ENCODE data around the gene ALOXE3. TPM values are rescaled to one million over a fixed set of nuclear protein-coding genes. Genes with fewer than 3 reads are reported as not detected.

The ALOXE3 gene
- polyA plus RNA-seq, 3 donors, result not detected

- H3K4me3 Mint-ChIP-seq, result peak within 1 kb of the TSS; percentile 86 to 97
- H3K27me3 Mint-ChIP-seq (ENCODE audit: low read depth in 3 of 3), result peaks cover 78 to 90% (median 88%) of the 10 kb centered on the region in 3 donors
- H3K4me1 Mint-ChIP-seq, result peaks cover 73% of the 10 kb centered on the region
- peaks cover 0 to 47% (median 34%) of the 10 kb centered on the region in 7 donors for H3K9me3 Mint-ChIP-seq
- Histone ChIP-seq H3K4me1 (ENCODE audit: control insufficient read depth in 1 of 2, insufficient read depth in 2 of 2, low read length in 2 of 2) (peaks cover 70 to 84% of the 10 kb centered on the region in 2 donors), H3K9me3 (replicated peaks in 1 of 2; ENCODE audit: control insufficient read depth in 1 of 2, insufficient read depth in 1 of 2, low read length in 2 of 2) (peaks cover 0 to 21% of the 10 kb centered on the region in 2 donors), H3K79me2 (ENCODE audit: insufficient read depth, low read length) (no peaks in the 10 kb centered on the region), H3K4me3 (replicated peaks in 1 of 3; ENCODE audit: low read depth in 2 of 3, low read length in 3 of 3) (peak within 1 kb of the TSS in 2 of 3 experiments; percentile 6 to 77), H3K27ac (ENCODE audit: low read depth in 1 of 2, low read length in 2 of 2) (no peak within 1 kb of the TSS), H3K36me3 (replicated peaks in 1 of 2; ENCODE audit: control insufficient read depth in 1 of 2, insufficient read depth in 2 of 2, low read length in 2 of 2) (no peaks in the 10 kb centered on the region), H2AFZ (ENCODE audit: insufficient read depth, low read depth, low read length, poor library complexity, severe bottlenecking) (peak within 1 kb of the TSS; percentile 51), H3K27me3 (ENCODE audit: control insufficient read depth in 2 of 2, insufficient read depth in 2 of 2, low read length in 2 of 2) (peaks cover 52 to 79% of the 10 kb centered on the region in 2 donors), H3K9ac (ENCODE audit: insufficient read depth, low read length, poor library complexity, severe bottlenecking) (peak within 1 kb of the TSS; percentile 33), H3K4me2 (replicated peaks; ENCODE audit: extremely low read depth, low read length, poor library complexity, severe bottlenecking) (peak within 1 kb of the TSS; percentile 98), H4K20me1 (ENCODE audit: insufficient read depth, low read length) (peaks cover 25% of the 10 kb centered on the region)
- peak within 1 kb of the TSS in 2 of 7 donors; percentile 41 to 43 for H3K27ac Mint-ChIP-seq
- H3K36me3 Mint-ChIP-seq, result peaks cover 21 to 33% of the 10 kb centered on the region in 2 donors
- under 1% methylated on average over 21 of the region's 29 CpGs for WGBS (ENCODE audit: insufficient coverage)
- intact Hi-C loops (cut with micrococcal nuclease), result loop anchor here (5.0 kb wide), 2 partner anchors 33 to 63 kb away; no protein-coding TSS in a partner anchor
- DNase-seq, result peak in 1 of 3 donors; percentile 6
- no peak for TF ChIP-seq CTCF (IDR thresholded peaks at IDR 0.05)
These were observed 5.5 kb upstream of the ALOXE3 start, which contains the start of gene HES7 for GRCh38 chr17:8123695-8124349. Gene HES7, minus strand, starts transcription at chr17:8124106. Its CDS starts 22 bp downstream, at chr17:8124084.

- Mint-ChIP-seq H3K27me3 (ENCODE audit: low read depth in 3 of 3) (peaks cover 76 to 89% (median 89%) of the 10 kb centered on the region in 3 donors), H3K9me3 (peaks cover 0 to 47% (median 34%) of the 10 kb centered on the region in 7 donors), H3K36me3 (peaks cover 21 to 33% of the 10 kb centered on the region in 2 donors), H3K4me3 (peak overlapping the region; percentile 81 to 97), H3K4me1 (peaks cover 79% of the 10 kb centered on the region), H3K27ac (peak overlapping the region in 3 of 7 donors; percentile 8 to 61 (median 43))
- under 1% methylated on average over 41 of the region's 55 CpGs for WGBS (ENCODE audit: insufficient coverage)
- no peak for TF ChIP-seq CTCF (IDR thresholded peaks at IDR 0.05)
- Histone ChIP-seq H4K20me1 (ENCODE audit: insufficient read depth, low read length) (peaks cover 25% of the 10 kb centered on the region), H3K4me2 (replicated peaks; ENCODE audit: extremely low read depth, low read length, poor library complexity, severe bottlenecking) (peak overlapping the region; percentile 98), H3K9ac (ENCODE audit: insufficient read depth, low read length, poor library complexity, severe bottlenecking) (peak overlapping the region; percentile 33), H3K27ac (ENCODE audit: low read depth in 1 of 2, low read length in 2 of 2) (no peak overlapping the region), H3K4me3 (replicated peaks in 1 of 3; ENCODE audit: low read depth in 2 of 3, low read length in 3 of 3) (peak overlapping the region in 2 of 3 experiments; percentile 6 to 77), H3K9me3 (replicated peaks in 1 of 2; ENCODE audit: control insufficient read depth in 1 of 2, insufficient read depth in 1 of 2, low read length in 2 of 2) (peaks cover 0 to 21% of the 10 kb centered on the region in 2 donors), H3K79me2 (ENCODE audit: insufficient read depth, low read length) (no peaks in the 10 kb centered on the region), H3K27me3 (ENCODE audit: control insufficient read depth in 2 of 2, insufficient read depth in 2 of 2, low read length in 2 of 2) (peaks cover 49 to 77% of the 10 kb centered on the region in 2 donors), H3K4me1 (ENCODE audit: control insufficient read depth in 1 of 2, insufficient read depth in 2 of 2, low read length in 2 of 2) (peaks cover 77 to 92% of the 10 kb centered on the region in 2 donors), H3K36me3 (replicated peaks in 1 of 2; ENCODE audit: control insufficient read depth in 1 of 2, insufficient read depth in 2 of 2, low read length in 2 of 2) (no peaks in the 10 kb centered on the region), H2AFZ (ENCODE audit: insufficient read depth, low read depth, low read length, poor library complexity, severe bottlenecking) (peak overlapping the region; percentile 51)
- intact Hi-C loops (cut with micrococcal nuclease), result loop anchor here (5.0 kb wide), 2 partner anchors 34 to 64 kb away; no protein-coding TSS in a partner anchor
- DNase-seq, result peak in 1 of 3 donors; percentile 31
These were observed 4.8 kb upstream of the ALOXE3 start for GRCh38 chr17:8122924-8123694.
